Mesenchymal stem cell (in vitro differentiated cells and primary cell): Measurements from ENCODE around the gene KIF1A.
A peak's percentile ranks its signal among the peaks of the same experiment; 100 is the strongest.

Experiments
- DNase-seq: peaks from one replicate; pipeline ENCODE4 v3.0.0-alpha.2; 2013
- H2AFZ ChIP-seq: one replicate; pipeline ENCODE4 v1.6.1; 2013; ENCODE audit warnings: low read depth, mild to moderate bottlenecking, control low read depth, inconsistent platforms, low read length, moderate library complexity
- H2AK5ac ChIP-seq: 2 replicates; pipeline ENCODE4 v1.6.1; 2013; ENCODE audit warnings: low read length, moderate library complexity, mild to moderate bottlenecking, inconsistent platforms; ENCODE audit not compliant: severe bottlenecking
- H2BK120ac ChIP-seq: one replicate; pipeline ENCODE4 v1.6.1; 2013; ENCODE audit warnings: low read depth, mild to moderate bottlenecking, inconsistent platforms, low read length, moderate library complexity
- H2BK12ac ChIP-seq, 2 experiments: one replicate each; pipeline ENCODE4 v1.6.1; 2013; ENCODE audit warnings: inconsistent platforms in 2 of 2, low read length in 2 of 2, mild to moderate bottlenecking in 2 of 2, moderate library complexity in 2 of 2, control low read depth in 1 of 2
- H2BK15ac ChIP-seq: one replicate; pipeline ENCODE4 v1.6.1; 2013; ENCODE audit warnings: mild to moderate bottlenecking, low read depth, inconsistent platforms; ENCODE audit not compliant: poor library complexity, severe bottlenecking
- H2BK5ac ChIP-seq: 2 replicates; pipeline ENCODE4 v1.6.1; 2013; ENCODE audit warnings: low read depth, mild to moderate bottlenecking, low read length, control low read depth, inconsistent platforms; ENCODE audit not compliant: poor library complexity, severe bottlenecking
- H3K14ac ChIP-seq, 2 experiments: one replicate each; pipeline ENCODE4 v1.6.1; 2013; ENCODE audit warnings: inconsistent platforms in 2 of 2, low read length in 2 of 2, control low read depth in 1 of 2, mild to moderate bottlenecking in 1 of 2, moderate library complexity in 1 of 2
- H3K18ac ChIP-seq, 2 experiments: one replicate each; pipeline ENCODE4 v1.6.1; 2013; ENCODE audit warnings: inconsistent platforms in 2 of 2, low read length in 2 of 2, control low read depth in 1 of 2, low read depth in 1 of 2, mild to moderate bottlenecking in 1 of 2
- H3K23ac ChIP-seq, 2 experiments: one replicate each; pipeline ENCODE4 v1.6.1; 2013; ENCODE audit warnings: inconsistent platforms in 2 of 2, low read length in 2 of 2, mild to moderate bottlenecking in 2 of 2, moderate library complexity in 2 of 2, control low read depth in 1 of 2
- H3K27ac ChIP-seq: 2 replicates; pipeline ENCODE4 v1.5.1; 2013; ENCODE audit warnings: mild to moderate bottlenecking, moderate library complexity, low read length, control low read depth, inconsistent platforms; ENCODE audit not compliant: poor library complexity, severe bottlenecking
- H3K27me3 ChIP-seq, 2 experiments: 2 replicates each; pipeline versions ENCODE4 v1.6.1 to v1.7.0; 2013; ENCODE audit warnings: low read length in 2 of 2, mild to moderate bottlenecking in 2 of 2, moderate library complexity in 2 of 2, control low read depth in 1 of 2, inconsistent platforms in 1 of 2; ENCODE audit not compliant: control insufficient read depth in 1 of 2, insufficient read depth in 1 of 2
- H3K36me3 ChIP-seq, 2 experiments: 2 replicates each; pipeline versions ENCODE4 v1.6.1 to v1.7.0; 2013; ENCODE audit warnings: low read length in 2 of 2, control low read depth in 1 of 2, inconsistent platforms in 1 of 2, low read depth in 1 of 2, mild to moderate bottlenecking in 1 of 2; ENCODE audit not compliant: insufficient read depth in 2 of 2, control insufficient read depth in 1 of 2
- H3K4ac ChIP-seq, 2 experiments: one replicate each; pipeline ENCODE4 v1.6.1; 2013; ENCODE audit warnings: inconsistent platforms in 2 of 2, low read length in 2 of 2, mild to moderate bottlenecking in 2 of 2, moderate library complexity in 2 of 2, control low read depth in 1 of 2, low read depth in 1 of 2
- H3K4me1 ChIP-seq: 2 replicates; pipeline ENCODE4 v1.6.1; 2013; ENCODE audit warnings: low read depth, low read length, control low read depth; ENCODE audit not compliant: control insufficient read depth, insufficient read depth
- H3K4me2 ChIP-seq: 2 replicates; pipeline ENCODE4 v1.6.1; 2013; ENCODE audit warnings: low read length, mild to moderate bottlenecking, inconsistent platforms; ENCODE audit not compliant: poor library complexity, severe bottlenecking
- H3K4me3 ChIP-seq, 2 experiments: 2 replicates each; pipeline versions ENCODE4 v1.5.1 to v1.7.0; 2013; ENCODE audit warnings: low read length in 2 of 2, mild to moderate bottlenecking in 2 of 2, control low read depth in 1 of 2, low read depth in 1 of 2; ENCODE audit not compliant: insufficient read depth in 1 of 2
- H3K79me1 ChIP-seq: replicated peaks from 2 replicates; pipeline ENCODE4 v1.6.1; 2013; ENCODE audit warnings: mild to moderate bottlenecking, control low read depth, low read length, inconsistent platforms; ENCODE audit not compliant: poor library complexity, severe bottlenecking
- H3K9ac ChIP-seq: 2 replicates; pipeline ENCODE4 v1.7.0; 2013; ENCODE audit warnings: mild to moderate bottlenecking, low read length, moderate library complexity
- H3K9me3 ChIP-seq: 2 replicates; pipeline ENCODE4 v1.7.0; 2013; ENCODE audit warnings: mild to moderate bottlenecking, low read length; ENCODE audit not compliant: control insufficient read depth
- H4K8ac ChIP-seq: one replicate; pipeline ENCODE4 v1.6.1; 2013; ENCODE audit warnings: inconsistent platforms, mild to moderate bottlenecking, low read length, moderate library complexity
- H4K91ac ChIP-seq: one replicate; pipeline ENCODE4 v1.6.1; 2013; ENCODE audit warnings: mild to moderate bottlenecking, low read length, inconsistent platforms
- WGBS: methylation state at CpG from one replicate; pipeline ENCODE4 v1.1.7; 2013; ENCODE audit warnings: mixed read lengths; 5-methylcytosine and 5-hydroxymethylcytosine counted together

Gene KIF1A

GRCh38 chr2:240732184-240732583 is 87.8 kb downstream of the KIF1A start:
- Histone ChIP-seq H3K4me1 (peaks cover 7% of the 10 kb centered on the region), H3K27me3 (peaks cover 25 to 81% of the 10 kb centered on the region in 2 experiments), H2BK15ac (no peak overlapping the region), H2AK5ac (no peak overlapping the region), H3K27ac (no peak overlapping the region), H3K4me3 (no peak overlapping the region), H3K9me3 (no peaks in the 10 kb centered on the region), H3K79me1 (no peaks in the 10 kb centered on the region), H3K18ac (no peak overlapping the region), H2BK120ac (no peak overlapping the region), H3K9ac (no peak overlapping the region), H3K14ac (no peak overlapping the region), H3K36me3 (no peaks in the 10 kb centered on the region), H2BK12ac (no peak overlapping the region), H3K4me2 (no peak overlapping the region), H4K91ac (no peak overlapping the region), H2BK5ac (no peak overlapping the region), H3K23ac (no peak overlapping the region), H4K8ac (no peak overlapping the region), H3K4ac (no peak overlapping the region), H2AFZ (no peak overlapping the region)
- no peak for DNase-seq
- 79% methylated on average over 5 of the region's 5 CpGs for WGBS

- no peaks in the 10 kb centered on the region for H3K9me3 ChIP-seq
- H3K36me3 ChIP-seq: no peaks in the 10 kb centered on the region
- no peaks in the 10 kb centered on the region for H3K79me1 ChIP-seq
- peaks cover 7% of the 10 kb centered on the region for H3K4me1 ChIP-seq
- DNase-seq: no peak
- 74% methylated on average over 9 of the region's 9 CpGs for WGBS
- H3K27ac ChIP-seq: no peak overlapping the region
- peaks cover 25 to 81% of the 10 kb centered on the region in 2 experiments for H3K27me3 ChIP-seq
- H2BK12ac ChIP-seq: no peak overlapping the region
- H3K4me2 ChIP-seq: no peak overlapping the region
- no peak overlapping the region for H3K14ac ChIP-seq
- H3K4ac ChIP-seq: no peak overlapping the region
- H3K4me3 ChIP-seq: no peak overlapping the region
- H2AFZ ChIP-seq: no peak overlapping the region
- H4K91ac ChIP-seq: no peak overlapping the region
- H2BK5ac ChIP-seq: no peak overlapping the region
- H3K23ac ChIP-seq: no peak overlapping the region
- H3K9ac ChIP-seq: no peak overlapping the region
- H2BK15ac ChIP-seq: no peak overlapping the region
- H2BK120ac ChIP-seq: no peak overlapping the region
- H2AK5ac ChIP-seq: no peak overlapping the region
- no peak overlapping the region for H4K8ac ChIP-seq
- no peak overlapping the region for H3K18ac ChIP-seq
Measured at GRCh38 chr2:240731178-240731545, 88.9 kb downstream of the KIF1A start.

- Histone ChIP-seq H3K4me2 (no peak overlapping the region), H2BK120ac (no peak overlapping the region), H3K4me3 (no peak overlapping the region), H4K91ac (no peak overlapping the region), H3K18ac (no peak overlapping the region), H3K36me3 (no peaks in the 10 kb centered on the region), H3K9ac (no peak overlapping the region), H3K23ac (no peak overlapping the region), H2BK5ac (no peak overlapping the region), H3K27me3 (peaks cover 25 to 81% of the 10 kb centered on the region in 2 experiments), H2AFZ (no peak overlapping the region), H2BK12ac (no peak overlapping the region), H2BK15ac (no peak overlapping the region), H4K8ac (no peak overlapping the region), H3K14ac (no peak overlapping the region), H3K9me3 (no peaks in the 10 kb centered on the region), H3K4me1 (peaks cover 7% of the 10 kb centered on the region), H3K27ac (no peak overlapping the region), H2AK5ac (no peak overlapping the region), H3K79me1 (no peaks in the 10 kb centered on the region), H3K4ac (no peak overlapping the region)
- DNase-seq: peak; percentile 2
- 71% methylated on average over 9 of the region's 10 CpGs for whole genome bisulfite sequencing
Measured at GRCh38 chr2:240730501-240731177, 89.4 kb downstream of the KIF1A start.

DNA sequence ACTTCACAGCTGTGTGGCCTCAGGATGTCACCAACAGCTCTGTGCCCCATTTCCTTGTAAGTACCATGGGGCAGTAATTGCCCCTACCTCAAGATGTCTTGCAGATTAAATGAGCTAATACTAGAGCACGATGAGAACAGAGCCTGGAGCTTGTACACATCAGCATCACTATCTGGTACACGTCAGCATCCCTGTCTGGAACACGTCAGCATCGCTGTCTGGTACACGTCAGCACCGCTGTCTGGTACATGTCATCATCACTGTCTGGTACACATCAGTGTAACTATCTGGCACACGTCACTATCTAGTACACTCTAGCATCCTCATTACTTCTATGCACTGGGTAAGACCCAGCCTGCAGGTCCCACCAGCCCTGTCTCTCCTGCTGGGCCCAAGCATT is 91.2 kb downstream of the KIF1A start:
- 26% methylated on average over 7 of the region's 7 CpGs for WGBS
- DNase-seq: peak; percentile 15
- H3K79me1 ChIP-seq: no peaks in the 10 kb centered on the region

More for the DNA sequence above, 91.2 kb downstream of the KIF1A start:
- no peak overlapping the region for H3K14ac ChIP-seq
- no peak overlapping the region for H4K91ac ChIP-seq
- no peak overlapping the region for H2BK120ac ChIP-seq
- no peak overlapping the region for H3K4ac ChIP-seq
- H3K9ac ChIP-seq: no peak overlapping the region
- H2BK12ac ChIP-seq: no peak overlapping the region
- H2AK5ac ChIP-seq: no peak overlapping the region
- no peaks in the 10 kb centered on the region for H3K9me3 ChIP-seq
- peaks cover 25 to 73% of the 10 kb centered on the region in 2 experiments for H3K27me3 ChIP-seq
- no peak overlapping the region for H2BK15ac ChIP-seq
- no peak overlapping the region for H2AFZ ChIP-seq
- no peak overlapping the region for H4K8ac ChIP-seq
- H3K4me3 ChIP-seq: no peak overlapping the region
- H3K4me1 ChIP-seq: peaks cover 5% of the 10 kb centered on the region
- H3K23ac ChIP-seq: no peak overlapping the region
- no peak overlapping the region for H3K4me2 ChIP-seq
- H2BK5ac ChIP-seq: no peak overlapping the region
- H3K27ac ChIP-seq: no peak overlapping the region
- H3K36me3 ChIP-seq: no peaks in the 10 kb centered on the region
- no peak overlapping the region for H3K18ac ChIP-seq
